Ureter (tissue), 1 donor: ENCODE data around the gene APEH. TPM values are rescaled to one million over a fixed set of nuclear protein-coding genes. Genes with fewer than 3 reads are reported as not detected.
A peak's percentile ranks its signal among the peaks of the same experiment; 100 is the strongest.

Experiments
- DNase-seq: peaks from one replicate; pipeline ENCODE4 v3.0.0-alpha.2; 2020; ENCODE audit warnings: low spot score
- total RNA-seq: library from RNA; stranded (reverse); gene quantifications from one replicate; pipeline ENCODE4 v1.2.4, GENCODE V29; 2023
- donor health status: DM: yes; HTN: yes; CAD: no.

APEH gene
- total RNA-seq, 1 donor from 2014 or later, result 152 TPM

- no peak for DNase-seq
Observed at GRCh38 chr3:49713336-49714105, 39.4 kb downstream of the APEH start.

DNA sequence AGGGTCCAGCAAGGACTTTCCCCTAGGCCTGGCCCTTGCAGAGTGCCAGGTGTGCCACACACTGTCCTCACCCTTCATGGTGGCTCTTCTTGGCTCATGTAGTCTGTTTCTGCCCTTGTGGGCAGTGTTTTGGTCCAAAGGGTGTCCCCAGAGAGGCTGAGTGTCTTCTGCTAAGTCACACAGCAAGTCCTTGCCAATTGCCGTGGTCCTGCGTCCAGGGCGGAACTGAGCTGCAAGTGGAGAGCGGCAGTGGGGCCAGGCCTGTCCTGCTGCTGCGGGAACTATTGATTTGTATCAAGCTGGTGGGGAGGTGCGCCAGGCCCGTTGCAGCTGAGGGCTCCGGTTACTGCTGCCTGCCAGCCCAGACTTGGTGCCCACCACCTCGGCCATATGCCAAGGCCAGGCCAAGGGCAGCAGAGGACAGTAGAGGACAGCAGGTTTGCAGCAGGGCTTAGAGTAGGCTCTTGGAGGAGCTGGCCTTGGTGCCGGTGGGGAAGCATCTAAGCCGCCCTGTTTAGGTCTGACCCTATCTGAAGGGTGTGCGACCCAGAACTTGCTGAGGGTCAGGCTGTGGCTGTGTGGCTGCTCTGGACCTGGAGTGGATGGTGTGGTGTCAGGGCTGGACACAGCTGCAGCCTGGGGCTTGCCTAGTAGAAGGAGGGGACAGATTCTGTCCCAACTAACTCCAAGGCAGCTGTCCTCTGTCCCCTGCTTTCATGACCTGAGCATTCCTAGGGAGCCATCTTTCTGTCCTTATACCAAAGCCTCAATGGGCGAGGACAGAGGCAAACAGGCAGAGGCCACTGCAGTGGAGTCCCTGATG, 40.8 kb downstream of the APEH start:
- no peak for DNase-seq

- DNase-seq, result no peak
Observed at GRCh38 chr3:49715611-49716121, 41.5 kb downstream of the APEH start.

GRCh38 chr3:49716169-49716568, 42.0 kb downstream of the APEH start:
- DNase-seq, result no peak

GRCh38 chr3:49716691-49717210, 42.6 kb downstream of the APEH start:
- DNase-seq, result peak; percentile 41

- DNase-seq, result no peak
Observed at GRCh38 chr3:49717211-49717958, 43.2 kb downstream of the APEH start.

DNA sequence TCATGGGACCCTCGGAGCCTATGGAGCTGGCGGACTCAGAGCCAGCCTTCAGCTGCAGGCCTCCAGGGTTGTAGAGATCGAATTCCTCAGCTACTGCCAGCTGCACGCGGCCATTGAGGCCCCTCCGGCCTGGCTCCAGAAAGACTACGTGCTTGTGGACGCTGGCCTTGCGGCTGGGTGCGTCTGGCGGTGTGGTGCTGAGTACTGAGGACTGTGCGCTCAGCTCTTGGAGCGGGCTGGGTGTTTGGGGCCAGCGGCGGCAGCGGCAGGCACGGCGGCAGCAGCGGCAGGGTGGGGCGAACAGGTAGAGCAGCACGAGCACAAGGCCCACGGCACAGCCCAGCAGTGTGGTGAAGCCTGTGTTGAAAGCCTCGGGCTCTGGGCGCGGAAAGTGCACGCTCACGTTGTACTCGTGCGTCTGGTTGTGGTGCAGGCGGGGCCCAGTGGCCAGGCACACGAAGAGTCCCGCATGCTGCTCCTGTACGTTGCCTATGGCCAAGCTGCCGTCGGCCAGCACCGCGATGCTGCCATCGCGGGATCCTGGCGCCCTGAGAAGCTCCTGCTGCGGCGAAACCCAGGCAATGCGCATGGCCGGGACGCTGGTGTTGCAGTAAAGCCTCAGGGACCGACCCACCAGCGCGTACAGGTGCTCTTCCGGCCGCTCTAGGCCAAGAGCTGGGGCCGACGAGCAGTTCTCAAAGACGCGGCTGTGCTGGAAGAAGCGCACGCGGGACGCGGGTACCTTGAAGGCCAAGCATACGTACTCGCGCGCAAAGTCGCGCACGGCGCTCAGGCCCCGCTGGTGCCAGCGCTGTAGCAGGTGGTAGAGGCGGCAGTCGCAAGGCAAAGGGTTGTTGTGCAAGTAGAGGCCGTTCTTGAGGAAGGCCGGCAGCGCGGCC, 44.1 kb downstream of the APEH start:
- no peak for DNase-seq

DNA sequence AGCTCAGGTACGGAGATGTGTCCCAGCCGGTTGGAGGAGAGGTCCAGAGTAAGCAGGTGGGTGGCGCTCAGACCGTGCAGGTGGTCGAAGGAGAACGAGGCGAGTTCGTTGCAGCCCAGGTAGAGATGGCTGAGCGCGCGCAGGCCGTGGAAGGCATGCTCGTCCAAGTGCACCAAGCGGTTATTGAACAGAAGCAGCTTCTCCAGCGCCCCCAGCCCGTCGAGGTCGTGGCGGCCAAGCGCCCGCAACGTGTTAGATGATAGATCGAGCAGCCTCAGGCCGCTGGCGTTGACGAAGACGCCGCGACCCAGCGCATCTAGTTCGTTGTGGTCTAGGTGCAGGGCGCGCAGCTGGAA, 44.7 kb downstream of the APEH start:
- no peak for DNase-seq

DNA sequence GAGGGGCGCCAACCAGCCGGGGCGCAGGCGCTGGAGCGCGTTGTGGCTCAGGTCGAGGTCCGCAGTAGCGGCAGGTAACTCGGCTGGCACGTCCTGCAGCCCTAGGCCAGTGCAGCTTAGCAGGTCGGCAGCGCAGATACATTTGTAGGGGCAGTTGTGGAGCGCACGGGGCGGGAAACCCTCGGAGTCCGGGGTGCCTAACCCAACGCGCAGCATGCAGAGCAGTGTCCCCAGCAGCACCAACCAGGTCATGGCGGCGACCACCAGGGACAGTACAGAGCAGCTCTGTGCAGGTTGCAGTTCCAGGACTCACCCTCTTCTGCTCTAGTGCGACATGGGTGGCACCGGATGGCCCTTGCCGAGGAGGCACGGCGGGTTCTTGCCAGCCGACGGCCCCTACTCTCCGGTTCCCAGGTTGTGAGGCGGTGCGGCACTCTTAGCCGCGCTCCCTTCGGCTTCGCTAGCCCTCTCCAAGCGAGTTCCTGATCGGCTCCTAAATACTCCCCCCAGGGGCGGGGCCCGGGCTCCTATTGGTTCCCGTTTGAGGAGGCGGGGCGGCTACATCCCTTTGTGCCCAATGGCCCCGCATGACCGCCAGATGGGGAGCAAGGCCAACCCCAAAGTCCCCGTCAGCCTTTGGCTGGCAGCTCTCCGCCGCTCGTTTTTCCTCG, 45.2 kb downstream of the APEH start, which contains the start of gene AMIGO3:
TSS of gene AMIGO3 (minus strand) at position 471 of the 671 bp plus-strand sequence. CDS start at position 252, 219 bp downstream.
- peak; percentile 96 for DNase-seq

- no peak for DNase-seq
Observed at GRCh38 chr3:49720855-49721595, 46.9 kb downstream of the APEH start.

GRCh38 chr3:49721596-49721895, 47.4 kb downstream of the APEH start:
- DNase-seq, result no peak

- no peak for DNase-seq
Observed at GRCh38 chr3:49721896-49722781, 48.0 kb downstream of the APEH start.

GRCh38 chr3:49722896-49723295, 48.7 kb downstream of the APEH start:
- DNase-seq, result no peak

- peak; percentile 81 for DNase-seq
Observed at GRCh38 chr3:49723296-49723627, 49.1 kb downstream of the APEH start.

GRCh38 chr3:49723628-49724551, 49.7 kb downstream of the APEH start, which contains the start of gene GMPPB:
TSS of gene GMPPB (minus strand) at chr3:49723951. CDS start at chr3:49723726, 225 bp downstream.
- DNase-seq, result peak; percentile 97

GRCh38 chr3:49724586-49724985, 50.4 kb downstream of the APEH start:
- no peak for DNase-seq

- no peak for DNase-seq
Observed at GRCh38 chr3:49725906-49726681, 51.9 kb downstream of the APEH start.
